Aorta (tissue), 5 donors: ENCODE results near the gene RFX3. TPM values are rescaled to one million over a fixed set of nuclear protein-coding genes. Genes with fewer than 3 reads are reported as not detected.

Experiments
- ATAC-seq: fragments of 200-7000 bp; cut with Tn5 transposase; one replicate; pipeline ENCODE4 v1.9.1; 2022; ENCODE audit warnings: moderate library complexity; ENCODE audit not compliant: low FRiP score
- DNase-seq, 2 donors: peaks; one replicate each; pipeline ENCODE4 v3.0.0-alpha.2; 2020
- H3K27ac ChIP-seq, 2 donors: one replicate each; pipeline ENCODE4 v1.5.1; 2013; ENCODE audit warnings: low read length in 2 of 2, mild to moderate bottlenecking in 2 of 2, moderate library complexity in 2 of 2, control low read depth in 1 of 2, inconsistent platforms in 1 of 2, low read depth in 1 of 2
- H3K27me3 ChIP-seq, 2 donors: one replicate each; pipeline ENCODE4 v1.6.1; 2013; ENCODE audit warnings: control low read depth in 1 of 2, low read length in 1 of 2, mild to moderate bottlenecking in 1 of 2, moderate library complexity in 1 of 2; ENCODE audit not compliant: insufficient read depth in 2 of 2, control insufficient read depth in 1 of 2
- H3K36me3 ChIP-seq, 2 donors: one replicate each; pipeline ENCODE4 v1.6.1; 2013; ENCODE audit warnings: control low read depth in 1 of 2, low read length in 1 of 2, mild to moderate bottlenecking in 1 of 2; ENCODE audit not compliant: insufficient read depth in 2 of 2, control insufficient read depth in 1 of 2
- H3K4me1 ChIP-seq, 2 donors: one replicate each; pipeline ENCODE4 v1.6.1; 2013; ENCODE audit warnings: low read length in 2 of 2, control low read depth in 1 of 2, mild to moderate bottlenecking in 1 of 2, moderate library complexity in 1 of 2; ENCODE audit not compliant: insufficient read depth in 2 of 2, control insufficient read depth in 1 of 2
- H3K4me3 ChIP-seq, 2 donors: one replicate each; pipeline ENCODE4 v1.5.1; 2013; ENCODE audit warnings: low read length in 2 of 2, control low read depth in 1 of 2, mild to moderate bottlenecking in 1 of 2
- H3K9me3 ChIP-seq: one replicate; pipeline ENCODE4 v1.6.1; 2013; ENCODE audit warnings: mild to moderate bottlenecking, low read length; ENCODE audit not compliant: control insufficient read depth
- WGBS, 2 donors: extraction: QIAGEN DNeasy Blood & Tissue Kit; methylation state at CpG; one replicate each; pipeline ENCODE4 v1.1.7; 2013; 5-methylcytosine and 5-hydroxymethylcytosine counted together
- intact Hi-C, 2 donors: fragments of 100-400 bp; cut with DNase I; formaldehyde crosslinking; loops; one replicate each; pipeline versions ENCODE4 v1.14.2 to v1.15.0; 2022
- polyA plus RNA-seq, 2 donors: library from polyadenylated mRNA; stranded (reverse); fragments of 200-250 nt; gene quantifications; one replicate each; pipeline ENCODE4 v1.2.3, GENCODE V29; 2013
- total RNA-seq, 2 donors: library from RNA; stranded (reverse); fragmentation: NEBNext Ultra II Directional; extraction: Animal tissue kit (Norgen Biotek cat#: 25700); gene quantifications; one replicate each; pipeline ENCODE4 v1.2.1, GENCODE V29; 2021
- donor health status: healthy with polysubstance abuse.
- donor health status: Bipolar disorder and iron deficiency.
- donor health status: DM: no; HTN: no; CAD: no.
- donor health status: DM: no; HTN: no; CAD: no.
- donor health status: DM: yes; HTN: yes; CAD: no.

The RFX3 gene
- total and polyA plus RNA-seq, 4 donors, result 0.38 to 22.4 (median 5.9) TPM

- Histone ChIP-seq H3K27me3 (no peaks in the 10 kb centered on the region), H3K4me1 (no peaks in the 10 kb centered on the region), H3K36me3 (peaks cover 0 to 2% of the 10 kb centered on the region in 2 donors), H3K9me3 (no peaks in the 10 kb centered on the region), H3K4me3 (no peak overlapping the region), H3K27ac (no peak overlapping the region)
- ATAC-seq (no peak), DNase-seq (no peak)
- 92 to 97% methylated on average over 1 of the region's 1 CpG for WGBS, 2 donors
- intact Hi-C loops, result no loop called here
Observed at GRCh38 chr9:3385871-3386270, 139.9 kb downstream of the RFX3 start.

- ATAC-seq, result no peak
- WGBS, 2 donors, result 94 to 96% methylated on average over 2 of the region's 2 CpGs
- intact Hi-C loops, result no loop called here
Observed at GRCh38 chr9:3371842-3372241, 154.0 kb downstream of the RFX3 start.

GRCh38 chr9:3370715-3371114, 155.1 kb downstream of the RFX3 start:
- Histone ChIP-seq H3K4me1 (no peaks in the 10 kb centered on the region), H3K27ac (no peak overlapping the region), H3K27me3 (no peaks in the 10 kb centered on the region), H3K36me3 (no peaks in the 10 kb centered on the region), H3K9me3 (no peaks in the 10 kb centered on the region), H3K4me3 (no peak overlapping the region)
- intact Hi-C loops, result no loop called here
- ATAC-seq (no peak), DNase-seq (no peak)

More at GRCh38 chr9:3371842-3372241, 154.0 kb downstream of the RFX3 start:
- no peaks in the 10 kb centered on the region for H3K36me3 ChIP-seq
- H3K27ac ChIP-seq, result no peak overlapping the region
- no peaks in the 10 kb centered on the region for H3K4me1 ChIP-seq
- DNase-seq, result no peak
- H3K4me3 ChIP-seq, result no peak overlapping the region
- H3K9me3 ChIP-seq, result no peaks in the 10 kb centered on the region
- H3K27me3 ChIP-seq, result no peaks in the 10 kb centered on the region

GRCh38 chr9:3367185-3367584, 158.6 kb downstream of the RFX3 start:
- 86 to 95% methylated on average over 2 of the region's 2 CpGs for WGBS, 2 donors
- Histone ChIP-seq H3K4me1 (no peaks in the 10 kb centered on the region), H3K9me3 (no peaks in the 10 kb centered on the region), H3K27ac (no peak overlapping the region), H3K4me3 (no peak overlapping the region), H3K36me3 (no peaks in the 10 kb centered on the region), H3K27me3 (no peaks in the 10 kb centered on the region)
- no peak for DNase-seq
- no peak for ATAC-seq
- intact Hi-C loops, result no loop called here

DNA sequence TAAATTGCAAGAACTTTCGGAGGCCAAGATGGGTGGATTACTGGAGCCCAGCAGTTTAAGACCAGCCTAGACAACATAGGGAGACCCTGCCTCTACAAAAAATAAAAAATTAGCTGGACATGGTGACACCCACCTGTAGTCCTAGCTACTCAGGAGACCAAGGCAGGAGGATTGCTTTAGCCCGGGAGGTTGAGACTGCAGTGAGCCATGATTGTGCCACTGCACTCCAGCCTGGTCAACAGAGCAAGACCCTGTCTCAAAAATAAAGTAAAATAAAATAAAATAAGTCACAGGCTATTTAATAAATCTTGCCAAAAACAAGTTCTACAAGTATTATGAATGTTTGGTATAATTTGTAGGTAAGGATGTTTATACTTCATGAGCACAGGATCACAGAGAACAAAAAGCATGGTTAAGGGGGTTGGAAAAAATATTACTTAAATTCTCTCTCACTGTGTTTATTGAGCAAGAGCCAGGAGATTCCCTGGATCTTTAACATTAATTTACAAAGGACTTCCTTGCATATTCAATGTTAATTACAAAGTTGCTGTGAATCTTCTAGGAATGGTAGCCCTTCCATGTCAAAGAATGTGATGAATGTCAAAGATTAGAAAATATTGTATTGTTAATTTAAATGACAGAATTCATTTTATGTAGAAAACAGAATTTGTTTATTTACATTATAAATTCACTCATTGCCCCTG, 164.0 kb downstream of the RFX3 start:
- Histone ChIP-seq H3K36me3 (no peaks in the 10 kb centered on the region), H3K27me3 (no peaks in the 10 kb centered on the region), H3K4me3 (no peak overlapping the region), H3K4me1 (no peaks in the 10 kb centered on the region), H3K27ac (no peak overlapping the region), H3K9me3 (no peaks in the 10 kb centered on the region)
- intact Hi-C loops, result no loop called here
- DNase-seq (no peak), ATAC-seq (no peak)
- WGBS, 2 donors, result 95 to 100% methylated on average over 2 of the region's 2 CpGs

DNA sequence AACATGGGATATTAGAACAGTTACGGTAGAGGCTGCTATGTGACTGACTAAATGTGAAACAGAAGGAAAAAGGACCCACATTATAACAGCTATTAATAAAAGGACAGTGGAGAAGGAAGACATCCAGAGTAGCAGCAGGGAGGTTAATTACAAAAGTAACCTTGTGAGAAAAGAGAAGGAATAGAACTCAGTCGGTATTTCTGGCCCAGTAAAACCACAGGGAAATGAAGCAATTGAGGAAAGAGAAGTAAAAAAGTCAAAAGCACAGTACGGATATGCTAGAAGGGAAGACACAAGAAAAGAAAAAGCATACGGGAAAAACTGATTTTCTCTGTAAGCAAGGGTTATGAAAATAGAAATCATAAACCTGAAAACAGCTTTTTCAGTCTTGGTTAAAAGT, 164.7 kb downstream of the RFX3 start:
- WGBS, 2 donors, result 89 to 93% methylated on average over 4 of the region's 4 CpGs
- intact Hi-C loops, result no loop called here

DNA sequence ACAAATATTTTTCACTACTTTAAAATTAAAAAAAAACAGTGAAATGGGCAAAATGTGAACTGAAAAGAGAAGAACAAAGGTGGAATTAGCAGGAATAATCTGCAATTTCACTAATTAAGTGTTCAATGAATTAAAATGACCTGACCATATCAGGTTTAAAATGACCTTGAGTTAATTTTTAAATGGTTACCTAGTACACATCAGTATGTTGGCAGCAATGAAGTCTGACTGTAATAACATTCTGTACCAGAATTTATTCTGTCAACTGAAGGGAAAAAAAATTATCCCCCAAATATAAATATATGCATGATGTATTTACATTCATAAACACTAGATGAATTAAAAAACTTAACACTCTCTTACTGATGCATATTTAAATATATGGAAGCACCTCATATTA, 165.6 kb downstream of the RFX3 start:
- Histone ChIP-seq H3K4me3 (no peak overlapping the region), H3K4me1 (no peaks in the 10 kb centered on the region), H3K9me3 (no peaks in the 10 kb centered on the region), H3K27ac (no peak overlapping the region), H3K36me3 (no peaks in the 10 kb centered on the region), H3K27me3 (no peaks in the 10 kb centered on the region)
- DNase-seq (no peak), ATAC-seq (no peak)
- intact Hi-C loops, result no loop called here

More for the DNA sequence above, 164.7 kb downstream of the RFX3 start:
- Histone ChIP-seq H3K27me3 (no peaks in the 10 kb centered on the region), H3K27ac (no peak overlapping the region), H3K9me3 (no peaks in the 10 kb centered on the region), H3K36me3 (no peaks in the 10 kb centered on the region), H3K4me3 (no peak overlapping the region), H3K4me1 (no peaks in the 10 kb centered on the region)
- ATAC-seq (no peak), DNase-seq (no peak)

- Histone ChIP-seq H3K27me3 (no peaks in the 10 kb centered on the region), H3K9me3 (no peaks in the 10 kb centered on the region), H3K4me1 (no peaks in the 10 kb centered on the region), H3K36me3 (no peaks in the 10 kb centered on the region), H3K27ac (no peak overlapping the region), H3K4me3 (no peak overlapping the region)
- intact Hi-C loops, result no loop called here
- WGBS, 2 donors, result 95 to 96% methylated on average over 1 of the region's 1 CpG
- ATAC-seq, result no peak
- no peak for DNase-seq
Observed at GRCh38 chr9:3359778-3360177, 166.0 kb downstream of the RFX3 start.

- H3K27ac ChIP-seq, result no peak overlapping the region
- WGBS, 2 donors, result 97 to 98% methylated on average over 5 of the region's 5 CpGs
- no peak for ATAC-seq
- H3K4me1 ChIP-seq, result no peaks in the 10 kb centered on the region
- no peaks in the 10 kb centered on the region for H3K9me3 ChIP-seq
- intact Hi-C loops, result no loop called here
- no peak overlapping the region for H3K4me3 ChIP-seq
- no peak for DNase-seq
- H3K36me3 ChIP-seq, result no peaks in the 10 kb centered on the region
- H3K27me3 ChIP-seq, result no peaks in the 10 kb centered on the region
Observed at GRCh38 chr9:3359048-3359692, 166.6 kb downstream of the RFX3 start.
